Bronchial epithelial cell (primary cell): ENCODE results near the gene BCL11A. TPM values are rescaled to one million over a fixed set of nuclear protein-coding genes. Genes with fewer than 3 reads are reported as not detected.
A peak's percentile ranks its signal among the peaks of the same experiment; 100 is the strongest.

Experiments used
- DNase-seq: peaks from one replicate; pipeline ENCODE4 v3.0.0-alpha.2; 2010; ENCODE audit warnings: low read depth
- FAIRE-seq: peaks from 2 replicates; lab custom pipeline; 2011; peaks lifted over from hg19 to GRCh38; lab: Jason Lieb, UNC
- H3K27me3 ChIP-seq: 2 replicates; pipeline ENCODE4 v1.5.1; 2011; ENCODE audit warnings: low read length; ENCODE audit not compliant: control insufficient read depth, insufficient read depth
- H3K36me3 ChIP-seq: 2 replicates; pipeline ENCODE4 v1.5.1; 2011; ENCODE audit warnings: low read length; ENCODE audit not compliant: control insufficient read depth, insufficient read depth
- H3K4me3 ChIP-seq: 2 replicates; pipeline ENCODE4 v1.5.1; 2011; ENCODE audit warnings: mild to moderate bottlenecking, low read depth, low read length, control low read depth
- total RNA-seq: library from RNA; depleted of rRNA; stranded (reverse); fragments of >200 nt; gene quantifications from 2 replicates; pipeline ENCODE4 v1.2.1, GENCODE V29; 2014
- TF ChIP-seq, protein P1 (sequence below): IDR thresholded peaks from 2 replicates; pipeline ENCODE4 v1.5.1; 2011; ENCODE audit warnings: mild to moderate bottlenecking, moderate library complexity, low read length, control low read depth, inconsistent platforms; ENCODE audit not compliant: insufficient read depth, severe bottlenecking

BCL11A gene
- total RNA-seq, 1 donor from 2014 or later = 1.8 TPM

GRCh38 chr2:60474301-60474700 lies 79.2 kb downstream of the BCL11A start:
- Histone ChIP-seq H3K4me3 (no peak overlapping the region), H3K36me3 (no peaks in the 10 kb centered on the region), H3K27me3 (no peaks in the 10 kb centered on the region)
- DNase-seq = no peak
- TF ChIP-seq, protein P1, sequence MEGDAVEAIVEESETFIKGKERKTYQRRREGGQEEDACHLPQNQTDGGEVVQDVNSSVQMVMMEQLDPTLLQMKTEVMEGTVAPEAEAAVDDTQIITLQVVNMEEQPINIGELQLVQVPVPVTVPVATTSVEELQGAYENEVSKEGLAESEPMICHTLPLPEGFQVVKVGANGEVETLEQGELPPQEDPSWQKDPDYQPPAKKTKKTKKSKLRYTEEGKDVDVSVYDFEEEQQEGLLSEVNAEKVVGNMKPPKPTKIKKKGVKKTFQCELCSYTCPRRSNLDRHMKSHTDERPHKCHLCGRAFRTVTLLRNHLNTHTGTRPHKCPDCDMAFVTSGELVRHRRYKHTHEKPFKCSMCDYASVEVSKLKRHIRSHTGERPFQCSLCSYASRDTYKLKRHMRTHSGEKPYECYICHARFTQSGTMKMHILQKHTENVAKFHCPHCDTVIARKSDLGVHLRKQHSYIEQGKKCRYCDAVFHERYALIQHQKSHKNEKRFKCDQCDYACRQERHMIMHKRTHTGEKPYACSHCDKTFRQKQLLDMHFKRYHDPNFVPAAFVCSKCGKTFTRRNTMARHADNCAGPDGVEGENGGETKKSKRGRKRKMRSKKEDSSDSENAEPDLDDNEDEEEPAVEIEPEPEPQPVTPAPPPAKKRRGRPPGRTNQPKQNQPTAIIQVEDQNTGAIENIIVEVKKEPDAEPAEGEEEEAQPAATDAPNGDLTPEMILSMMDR = no peak
- no peak for FAIRE-seq

DNA sequence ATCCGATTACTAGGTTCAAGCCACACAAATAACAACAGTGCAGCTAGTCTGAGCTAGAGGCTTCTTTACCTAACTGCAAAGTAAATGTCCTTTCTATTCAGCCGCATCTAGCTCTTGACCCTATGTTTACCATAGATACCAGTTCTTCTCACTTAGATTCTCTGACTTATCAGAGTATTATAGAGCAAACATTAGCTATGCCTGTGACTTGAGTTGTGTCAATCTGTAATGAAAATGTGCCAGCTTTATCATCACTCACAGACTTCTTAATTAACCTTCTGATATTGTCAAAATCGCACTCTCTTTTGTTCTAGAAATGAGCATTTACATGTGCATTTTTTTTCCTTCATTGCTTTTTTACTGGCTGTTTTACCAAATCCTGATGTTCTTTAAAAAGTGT lies 79.9 kb downstream of the BCL11A start:
- DNase-seq = no peak
- TF ChIP-seq, protein P1 = no peak
- Histone ChIP-seq H3K4me3 (no peak overlapping the region), H3K36me3 (no peaks in the 10 kb centered on the region), H3K27me3 (no peaks in the 10 kb centered on the region)
- FAIRE-seq = no peak

GRCh38 chr2:60472663-60473289 lies 80.7 kb downstream of the BCL11A start:
- Histone ChIP-seq H3K27me3 (no peaks in the 10 kb centered on the region), H3K4me3 (no peak overlapping the region), H3K36me3 (no peaks in the 10 kb centered on the region)
- FAIRE-seq = no peak
- TF ChIP-seq, protein P1 = no peak
- DNase-seq = no peak

- FAIRE-seq = peak; percentile 52
These were observed 81.4 kb downstream of the BCL11A start for GRCh38 chr2:60472041-60472440.

DNA sequence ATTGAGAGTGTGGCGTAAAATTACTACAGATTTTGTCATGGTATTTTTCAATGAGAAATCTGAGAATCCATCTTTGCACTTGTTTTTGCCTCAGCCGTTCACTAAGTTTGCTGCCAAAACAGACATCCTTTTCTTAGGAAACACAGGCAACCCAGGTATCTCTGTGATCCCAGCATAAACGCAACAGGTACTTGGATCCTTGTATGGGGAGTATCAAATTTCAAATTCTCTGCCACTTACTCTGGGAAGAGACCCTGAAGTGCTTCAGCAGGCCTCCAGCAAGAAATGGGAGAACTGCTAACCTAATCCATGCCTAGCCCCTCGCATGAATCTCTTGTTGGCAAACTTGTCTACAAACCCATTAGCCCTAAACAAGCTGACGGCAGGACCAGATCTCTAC lies 83.1 kb downstream of the BCL11A start:
- H3K27me3 ChIP-seq = no peaks in the 10 kb centered on the region
- DNase-seq (no peak), FAIRE-seq (no peak)
- H3K4me3 ChIP-seq = no peak overlapping the region
- TF ChIP-seq, protein P1 = no peak
- no peaks in the 10 kb centered on the region for H3K36me3 ChIP-seq

More at GRCh38 chr2:60472041-60472440, 81.4 kb downstream of the BCL11A start:
- TF ChIP-seq, protein P1 = no peak
- no peak for DNase-seq
- no peaks in the 10 kb centered on the region for H3K36me3 ChIP-seq
- H3K4me3 ChIP-seq = no peak overlapping the region
- H3K27me3 ChIP-seq = no peaks in the 10 kb centered on the region
